GM21529 (cell line): ENCODE measurements around the gene OOEP.
A peak's percentile ranks its signal among the peaks of the same experiment; 100 is the strongest.

Experiments
- ATAC-seq: cut with Tn5 transposase; IDR thresholded peaks from one replicate; pipeline ENCODE4 v1.9.1; 2021; ENCODE audit not compliant: unreplicated experiment

Gene OOEP

DNA sequence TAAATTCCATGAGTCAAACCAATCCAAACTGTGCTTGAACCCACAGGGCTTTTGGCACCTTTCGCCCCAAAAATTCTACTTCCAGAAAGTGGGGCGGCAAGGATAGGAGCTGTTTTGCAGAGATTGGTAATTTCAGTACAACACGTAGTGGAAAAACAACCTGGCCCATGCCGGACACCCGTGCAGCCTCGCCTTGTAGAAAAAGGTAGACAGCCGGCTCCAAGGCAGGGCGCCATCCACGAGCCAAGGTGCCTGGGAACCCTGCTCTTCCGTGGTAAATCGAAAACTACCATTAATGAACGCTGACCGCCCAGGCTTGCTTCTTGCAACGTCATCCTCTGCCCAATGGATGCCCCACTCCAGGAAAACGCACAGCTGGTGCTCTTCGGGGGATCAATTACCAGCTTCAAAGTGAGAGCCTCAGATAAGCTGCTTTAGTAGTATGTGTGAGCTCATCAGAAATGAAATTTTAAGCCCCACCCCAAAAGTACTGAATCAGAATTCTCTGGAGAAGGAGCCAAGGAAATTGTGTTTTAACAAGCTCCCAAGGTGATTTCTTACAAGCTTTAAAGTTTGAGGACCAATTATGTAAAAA, 1.8 kb downstream of the OOEP start:
- ATAC-seq: no peak

DNA sequence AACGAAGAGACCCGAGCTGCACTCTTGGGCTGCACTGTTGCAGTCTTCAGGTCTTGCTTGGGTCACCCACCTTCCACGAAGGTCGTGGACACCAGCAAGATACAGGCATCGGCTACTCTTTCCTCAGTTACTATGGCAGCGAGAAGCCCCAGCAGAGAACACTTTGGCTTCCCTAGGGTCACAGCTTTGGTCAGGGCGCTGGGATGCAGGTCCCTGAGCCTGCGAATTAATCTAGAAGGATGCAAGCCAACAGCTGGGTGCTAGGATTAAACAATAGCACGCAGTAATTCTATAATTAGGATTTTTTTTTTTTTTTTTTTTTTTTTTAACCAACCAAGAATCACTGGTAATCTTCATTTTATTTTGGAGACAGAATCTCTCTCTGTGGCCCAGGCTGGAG, 5.1 kb downstream of the OOEP start:
- ATAC-seq: no peak

DNA sequence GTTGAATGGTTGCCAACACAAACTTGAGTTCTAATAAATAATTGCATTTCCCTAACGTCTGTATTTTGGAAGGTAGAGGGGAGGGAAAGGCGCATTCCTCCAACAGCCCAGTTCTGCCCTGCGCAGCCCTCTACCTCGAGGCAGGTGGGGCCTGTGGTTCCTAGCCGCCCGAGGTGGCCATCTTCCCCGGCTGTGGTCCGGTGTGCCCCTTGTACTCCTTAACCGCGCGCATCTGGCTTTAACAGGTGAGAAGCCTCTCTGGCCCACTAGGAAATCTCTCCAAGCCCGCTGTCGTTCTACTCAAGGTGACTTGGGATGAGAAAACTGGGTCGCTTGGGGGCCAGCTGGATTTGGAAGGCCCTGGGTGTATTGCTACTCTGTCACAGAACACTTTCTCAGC, 5.6 kb downstream of the OOEP start:
- ATAC-seq: no peak

DNA sequence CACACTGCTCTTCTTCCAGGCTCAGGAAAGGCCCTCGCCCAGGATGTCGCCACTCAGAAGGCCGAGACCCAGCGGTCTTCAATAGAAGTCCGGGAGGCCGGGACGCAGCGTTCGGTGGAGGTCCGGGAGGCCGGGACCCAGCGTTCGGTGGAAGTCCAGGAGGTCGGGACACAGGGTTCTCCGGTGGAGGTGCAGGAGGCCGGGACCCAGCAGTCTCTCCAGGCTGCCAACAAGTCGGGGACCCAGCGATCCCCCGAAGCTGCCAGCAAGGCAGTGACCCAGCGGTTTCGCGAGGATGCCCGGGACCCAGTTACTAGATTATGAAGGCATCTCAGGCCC, 6.2 kb downstream of the OOEP start:
- ATAC-seq: no peak

DNA sequence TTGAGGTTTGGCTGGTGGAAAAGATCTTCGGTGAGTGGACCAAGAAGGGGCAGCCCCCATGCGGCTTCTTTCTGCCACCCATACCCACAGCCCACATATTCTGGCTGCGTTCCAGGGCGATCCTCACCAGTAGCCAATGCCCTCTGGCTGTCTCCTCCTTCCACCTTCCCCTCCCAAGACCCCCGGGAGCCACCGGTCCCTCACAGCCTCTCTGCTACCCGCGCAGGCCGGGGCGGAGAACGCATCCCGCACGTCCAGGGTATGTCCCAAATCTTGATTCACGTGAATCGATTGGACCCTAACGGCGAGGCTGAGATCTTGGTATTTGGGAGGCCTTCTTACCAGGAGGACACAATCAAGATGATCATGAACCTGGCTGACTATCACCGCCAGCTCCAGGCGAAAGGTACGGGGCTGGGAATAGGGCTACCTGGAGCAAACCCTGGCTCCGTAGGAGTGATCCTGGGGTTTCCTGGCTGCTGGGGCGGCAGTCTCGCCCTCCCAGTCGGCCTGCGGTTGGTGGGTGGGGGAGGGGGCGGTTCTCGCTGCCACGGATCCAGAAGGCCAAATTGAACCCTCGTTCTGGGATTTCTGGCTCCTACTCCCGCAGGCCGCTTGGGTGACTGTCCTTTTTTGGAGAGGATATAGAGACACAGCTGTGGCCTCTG, 6.7 kb downstream of the OOEP start:
- ATAC-seq: no peak

DNA sequence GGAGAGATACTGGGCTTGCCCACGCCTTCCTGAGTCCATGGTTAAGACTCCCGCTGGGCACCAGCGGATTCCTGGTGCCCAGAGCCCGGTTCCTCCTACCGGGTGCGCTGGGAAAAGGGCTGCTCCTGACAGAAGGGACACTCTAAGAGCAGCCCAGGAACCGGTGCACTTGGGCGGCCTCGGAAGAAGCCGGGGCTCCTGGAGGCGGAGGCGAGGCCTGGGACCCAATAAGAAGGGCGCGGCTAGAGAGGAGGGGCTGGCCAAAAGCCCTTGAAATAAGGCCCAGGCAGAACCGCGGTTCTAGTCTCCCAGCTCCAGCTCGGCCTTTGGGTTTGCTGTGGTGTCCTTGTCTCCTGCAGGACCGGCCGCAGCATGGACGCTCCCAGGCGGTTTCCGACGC, 7.3 kb downstream of the OOEP start, which contains the start of gene KHDC3L:
Gene KHDC3L (plus strand): TSS at position 301 of the 400 bp plus-strand sequence. CDS start 72 bp downstream, at position 373.
- ATAC-seq: no peak

DNA sequence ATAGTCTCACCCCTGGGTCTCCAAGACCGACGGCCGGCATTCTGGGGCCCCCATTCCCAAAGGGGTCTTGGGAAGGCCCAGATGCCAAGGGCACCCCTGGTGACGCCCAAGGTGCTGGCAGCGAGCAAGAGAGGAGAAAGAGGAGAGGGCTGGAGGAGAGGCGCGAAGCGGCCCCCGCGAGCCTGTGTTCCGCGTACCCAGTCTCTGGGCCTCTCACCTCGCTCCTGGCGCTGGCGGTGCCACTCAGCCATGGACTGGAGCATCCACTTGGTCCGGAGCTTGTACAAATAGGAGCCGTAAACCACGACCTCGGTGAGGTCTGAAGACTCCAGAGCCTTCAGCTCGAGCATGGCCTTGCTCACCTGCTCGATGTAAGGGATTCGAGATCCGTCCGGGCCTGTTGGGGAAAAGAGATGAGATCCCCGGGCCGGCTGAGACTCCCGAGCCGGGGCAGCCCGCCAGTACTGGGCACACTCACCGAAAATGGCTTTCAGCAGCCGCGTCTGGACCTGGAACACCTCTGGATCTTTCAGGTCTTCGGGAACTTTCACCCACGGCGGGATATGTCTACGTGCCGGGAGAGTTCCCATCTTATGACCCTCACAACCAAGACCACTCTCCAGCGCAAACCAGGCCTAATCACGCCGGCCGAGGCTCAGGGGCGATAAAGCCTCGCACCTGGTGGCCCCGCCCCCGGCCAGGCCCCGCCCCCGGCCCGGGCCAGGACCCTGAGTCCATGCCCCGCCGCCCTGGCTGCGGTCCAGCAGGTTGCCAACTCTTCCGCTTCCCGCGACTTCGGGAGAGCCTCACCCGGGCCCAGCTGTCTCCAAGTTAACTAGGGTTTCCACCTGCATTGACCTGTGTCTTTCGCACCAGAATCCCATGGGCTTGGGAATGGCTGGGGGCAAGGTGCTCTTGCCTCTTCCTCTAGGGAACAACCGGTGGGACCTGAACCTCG, 15.8 kb downstream of the OOEP start, which contains the start of gene DPPA5:
Gene DPPA5 (minus strand): TSS at position 641 of the 958 bp plus-strand sequence. CDS start 51 bp downstream, at position 590.
- no peak for ATAC-seq

DNA sequence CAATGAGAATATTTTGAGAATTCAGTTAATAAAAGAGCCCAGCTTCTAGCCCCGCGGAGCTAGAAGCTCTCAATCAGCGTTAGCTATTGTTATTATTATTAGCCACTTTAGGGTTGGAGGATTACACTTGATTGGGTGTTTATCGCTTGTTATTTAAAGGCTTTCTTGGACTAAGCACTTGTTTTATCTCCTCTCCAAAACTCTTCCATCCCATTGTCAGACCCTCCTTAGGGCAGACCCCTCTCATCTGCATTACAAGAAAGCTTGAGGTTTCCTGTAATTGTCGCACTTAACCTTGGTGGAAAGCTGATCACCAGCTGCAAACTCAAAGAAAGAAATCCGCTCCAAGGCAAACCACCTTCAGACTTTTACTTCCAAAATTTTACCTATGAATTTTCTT, 20.4 kb downstream of the OOEP start:
- no peak for ATAC-seq

DNA sequence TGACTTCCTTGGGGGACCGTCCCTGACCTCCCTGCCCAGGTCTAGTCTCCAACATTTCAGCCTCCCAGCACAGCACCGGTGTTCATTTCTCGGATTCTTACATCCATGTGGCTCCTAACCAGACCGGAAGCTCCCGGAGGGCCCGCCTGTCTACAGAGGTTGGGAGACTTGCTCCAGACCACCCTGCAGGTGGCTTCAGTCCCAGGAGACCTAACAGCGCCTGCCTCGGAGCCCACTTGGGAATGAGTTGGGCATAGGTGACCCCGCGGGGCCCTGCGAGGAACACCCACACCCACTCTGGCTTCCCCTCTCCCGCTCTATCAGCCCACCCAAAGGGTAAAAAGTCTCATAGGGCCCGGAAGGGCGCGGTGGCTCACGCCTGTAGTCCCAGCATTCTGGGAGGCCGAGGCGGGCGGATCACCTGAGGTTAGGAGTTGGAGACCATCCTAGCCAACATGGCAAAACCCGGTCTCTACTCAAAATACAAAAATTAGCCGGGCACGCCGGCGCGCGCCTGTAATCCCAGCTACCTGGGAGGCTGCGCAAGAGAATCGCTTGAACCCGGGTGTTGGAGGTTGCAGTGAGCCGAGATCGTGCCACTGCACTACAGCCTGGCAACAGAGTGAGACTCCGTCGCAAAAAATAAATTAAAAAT, 21.0 kb downstream of the OOEP start:
- no peak for ATAC-seq

DNA sequence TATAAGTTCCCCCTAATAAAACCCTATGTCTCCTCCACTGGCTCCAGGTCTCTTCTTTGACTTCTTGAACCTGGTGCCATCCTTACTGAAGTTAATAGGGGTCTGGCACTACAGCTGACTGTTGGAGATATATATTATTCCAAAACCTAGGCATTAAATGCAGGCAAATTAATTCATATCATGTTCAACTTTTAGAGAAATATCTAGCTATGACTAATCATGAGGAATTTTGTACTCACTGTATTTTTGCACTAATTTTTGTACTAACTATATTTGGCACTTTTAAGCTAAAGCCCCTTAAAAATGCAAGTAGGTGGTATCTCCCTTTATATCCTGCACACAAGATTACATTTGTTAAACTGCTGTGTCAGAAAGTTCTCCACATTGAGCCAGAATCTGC, 26.5 kb downstream of the OOEP start:
- no peak for ATAC-seq

DNA sequence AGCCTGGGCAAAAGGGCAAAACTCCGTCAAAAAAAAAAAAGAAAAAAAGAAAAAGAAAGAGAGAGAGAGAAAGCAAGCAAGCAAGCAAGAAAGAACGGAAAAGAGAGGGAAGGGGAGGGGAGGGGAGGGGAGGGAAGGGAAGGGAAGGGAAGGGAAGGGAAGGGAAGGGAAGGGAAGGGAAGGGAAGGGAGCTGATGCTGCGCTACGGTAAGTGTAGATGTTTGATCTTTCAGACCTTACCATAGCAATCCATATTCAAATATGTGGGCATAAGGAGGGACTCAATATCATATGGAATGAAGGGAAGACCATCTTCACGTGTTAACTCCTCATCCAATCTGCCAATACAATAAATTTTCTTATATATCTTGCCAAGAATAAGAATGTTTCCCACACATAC, 27.5 kb downstream of the OOEP start:
- ATAC-seq: no peak

DNA sequence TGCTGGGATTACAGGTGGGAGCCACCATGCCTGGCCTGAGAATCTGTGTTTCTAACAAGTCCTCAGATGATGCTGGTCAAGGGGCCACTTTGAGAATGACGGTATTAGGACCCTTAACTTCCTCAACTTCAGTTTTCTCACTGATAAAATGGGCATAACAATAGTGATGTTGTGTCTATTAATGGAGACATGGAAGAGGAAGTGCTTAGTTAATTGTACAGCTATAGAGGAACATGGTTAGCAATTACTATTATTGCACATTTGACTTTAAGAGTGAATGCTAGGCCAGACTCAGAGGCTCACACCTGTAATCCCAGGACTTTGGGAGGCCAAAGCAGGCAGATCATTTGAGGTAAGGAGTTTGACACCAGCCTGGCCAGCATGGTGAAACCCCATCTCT, 28.4 kb downstream of the OOEP start:
- no peak for ATAC-seq

DNA sequence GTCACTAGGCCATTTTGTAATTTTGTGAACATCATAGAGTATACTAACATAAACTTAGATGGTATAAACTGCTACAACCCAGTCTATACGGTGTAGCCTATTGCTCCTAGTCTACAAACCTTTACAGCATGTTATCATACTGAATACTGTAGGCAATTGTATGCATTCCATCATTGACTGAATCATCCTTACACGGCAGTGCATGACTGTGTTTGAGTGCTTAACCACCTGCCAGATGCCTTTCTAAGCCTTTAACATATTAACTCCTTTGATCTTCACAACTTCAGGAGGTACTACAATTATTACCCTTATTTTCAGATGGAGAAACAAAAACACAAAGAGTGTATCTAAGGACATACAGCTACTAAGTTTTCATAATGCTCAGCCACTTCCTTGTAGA, 29.6 kb downstream of the OOEP start:
- no peak for ATAC-seq

DNA sequence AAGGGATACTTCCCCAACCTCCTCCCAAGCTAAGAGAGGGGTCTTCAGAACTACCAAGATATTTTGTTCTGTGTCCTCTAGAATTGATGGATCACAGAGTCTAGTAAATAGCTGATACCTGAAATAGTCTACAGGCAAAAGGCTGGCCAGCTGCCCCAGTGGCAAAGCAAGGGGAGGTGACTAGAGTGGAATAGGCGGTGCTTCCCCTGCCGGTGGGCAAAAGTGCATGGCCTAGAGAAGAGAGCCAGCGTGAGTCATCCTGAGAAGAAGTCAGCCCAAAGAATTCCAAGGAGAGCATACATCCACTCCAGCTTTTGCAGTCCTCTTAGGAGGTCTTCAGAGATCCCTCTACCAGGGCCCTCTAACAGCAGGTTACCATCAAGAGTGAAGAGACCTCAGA, 30.4 kb downstream of the OOEP start:
- no peak for ATAC-seq

DNA sequence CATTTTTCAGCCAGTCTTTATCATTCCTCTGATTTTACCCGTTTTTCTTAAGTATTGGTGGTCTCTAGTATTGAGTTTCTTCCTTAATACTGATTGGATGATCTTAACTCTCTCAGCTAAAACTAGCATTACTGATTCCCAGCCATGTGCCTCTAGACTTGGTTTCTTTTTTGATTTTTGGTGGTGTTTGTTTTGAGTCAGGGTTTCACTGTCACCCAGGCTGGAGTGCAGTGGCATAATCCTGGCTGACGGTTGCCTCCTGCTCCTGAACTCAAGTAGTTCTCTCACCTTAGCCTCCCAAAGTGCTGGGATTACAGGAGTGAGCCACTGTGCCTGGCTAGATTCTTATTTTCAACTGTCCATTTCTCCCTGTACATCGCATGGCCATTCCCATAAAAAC, 40.5 kb downstream of the OOEP start:
- ATAC-seq: peak; percentile 70

DNA sequence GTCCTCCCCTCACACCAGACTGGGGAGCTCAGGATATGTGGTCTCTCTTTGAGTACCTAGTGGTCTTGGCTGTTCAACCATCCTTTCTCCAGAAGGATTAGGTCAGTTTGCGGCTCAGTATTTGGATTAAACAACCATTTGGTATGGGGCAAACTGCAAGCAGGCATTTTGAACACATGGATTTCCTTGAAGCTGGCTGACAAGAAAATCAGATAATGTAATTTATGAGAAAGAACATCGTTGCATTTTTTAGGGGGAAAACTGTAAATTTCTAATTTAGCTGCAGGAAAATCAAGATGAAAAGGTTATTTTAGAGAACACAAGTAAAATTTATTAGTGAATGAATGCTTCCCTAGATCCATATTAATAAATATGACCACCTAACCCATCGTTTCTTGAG, 40.9 kb downstream of the OOEP start:
- no peak for ATAC-seq

DNA sequence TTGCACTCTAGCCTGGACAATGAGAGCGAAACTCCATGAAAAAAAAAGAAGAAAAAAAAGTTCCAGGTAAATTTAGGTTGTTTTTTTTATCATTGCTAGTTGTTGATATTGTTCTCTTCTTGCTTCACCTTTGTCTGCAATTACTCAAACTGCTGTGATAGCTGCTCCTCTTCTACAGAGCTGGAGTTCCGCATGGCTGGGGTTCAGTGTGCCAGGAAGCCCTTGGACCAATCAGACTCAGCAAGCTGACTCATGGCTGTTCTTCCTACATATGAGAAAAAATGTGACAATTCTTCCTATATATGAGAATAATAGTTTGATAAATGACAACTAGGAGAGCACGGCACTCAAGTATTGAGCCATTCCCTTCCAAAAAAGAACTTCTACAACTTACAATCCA, 44.0 kb downstream of the OOEP start:
- no peak for ATAC-seq

DNA sequence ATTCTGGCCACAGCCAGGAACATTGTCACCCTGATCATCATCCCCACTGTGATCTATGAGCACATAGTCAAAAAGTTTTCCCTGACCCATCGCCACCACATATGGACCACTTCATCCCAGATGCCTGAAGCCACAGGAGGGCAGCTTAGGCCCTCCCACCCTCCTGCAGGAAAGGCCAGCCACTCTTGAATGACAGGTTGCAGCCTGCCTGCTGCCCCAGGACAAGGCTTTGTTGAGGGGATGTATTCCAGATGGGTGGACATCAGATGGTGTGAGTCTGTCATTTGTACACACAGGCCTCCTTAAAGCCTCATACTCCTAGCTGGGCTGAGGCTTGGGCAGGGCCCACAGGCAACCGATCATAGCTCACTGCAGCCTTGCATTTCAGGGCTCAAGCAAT, 46.4 kb downstream of the OOEP start:
- ATAC-seq: no peak
